IMR-90 (cell line): ENCODE data around the gene ARHGAP5. TPM values are rescaled to one million over a fixed set of nuclear protein-coding genes. Genes with fewer than 3 reads are reported as not detected.

Experiments used
- ATAC-seq: fragments of 200-7000 bp; cut with Tn5 transposase; 2 replicates; pipeline ENCODE4 v1.9.1; 2020; ENCODE audit warnings: low read depth, mild to moderate bottlenecking, moderate library complexity
- Bru-seq: library from RNA; stranded (reverse); fragments of 400-500 nt; gene quantifications from one replicate; lab custom pipeline; 2021; lab: Mats Ljungman, UMichigan
- BruChase-seq, 2 experiments: library from RNA; stranded (reverse); fragments of 400-500 nt; gene quantifications; one replicate each; lab custom pipeline; 2021; lab: Mats Ljungman, UMichigan
- BruUV-seq: library from RNA; stranded (reverse); fragments of 400-500 nt; replicated peaks from 2 replicates; lab custom pipeline; 2021; lab: Mats Ljungman, UMichigan
- CTCF ChIA-PET: fragments of 300-600 bp; formaldehyde crosslinking; extraction: SDS; loops from one replicate; lab custom pipeline; 2021; ENCODE audit warnings: antibody characterized with exemption; lab: Yijun Ruan, JAX
- POLR2A ChIA-PET: fragments of 300-600 bp; sonication (Branson Sonifier 250); formaldehyde crosslinking; loops from one replicate; lab custom pipeline; 2022; ENCODE audit warnings: antibody characterized with exemption; ENCODE audit not compliant: unreplicated experiment; lab: Charles Lee
- DNase-seq: peaks from one replicate; pipeline ENCODE4 v3.0.0; 2013
- H2AFZ ChIP-seq: replicated peaks from 2 replicates; pipeline ENCODE3; 2013; ENCODE audit warnings: low read length, mild to moderate bottlenecking; ENCODE audit not compliant: poor library complexity
- H2AK5ac ChIP-seq: 2 replicates; pipeline ENCODE4 v1.6.1; 2013; ENCODE audit warnings: low read depth, low read length, inconsistent platforms
- H2AK9ac ChIP-seq: replicated peaks from 2 replicates; pipeline ENCODE3; 2013; ENCODE audit warnings: mild to moderate bottlenecking, low read depth, low read length, moderate library complexity; ENCODE audit not compliant: poor library complexity
- H2BK120ac ChIP-seq: 2 replicates; pipeline ENCODE4 v1.6.1; 2013; ENCODE audit warnings: low read depth, low read length, inconsistent platforms
- H2BK15ac ChIP-seq: 3 replicates; pipeline ENCODE4 v1.6.1; 2013; ENCODE audit warnings: low read depth, low read length, inconsistent platforms
- H2BK20ac ChIP-seq: 2 replicates; pipeline ENCODE4 v1.6.1; 2013; ENCODE audit warnings: low read depth, mild to moderate bottlenecking, inconsistent platforms, low read length, moderate library complexity
- H2BK5ac ChIP-seq: 2 replicates; pipeline ENCODE4 v1.6.1; 2013; ENCODE audit warnings: mild to moderate bottlenecking, low read depth, low read length, inconsistent platforms; ENCODE audit not compliant: poor library complexity, severe bottlenecking
- H3K14ac ChIP-seq: replicated peaks from 2 replicates; pipeline ENCODE4 v1.6.1; 2013; ENCODE audit warnings: low read depth, low read length, inconsistent platforms
- H3K18ac ChIP-seq: 2 replicates; pipeline ENCODE4 v1.6.1; 2013; ENCODE audit warnings: low read depth, low read length, control low read depth
- H3K23ac ChIP-seq: 2 replicates; pipeline ENCODE4 v1.6.1; 2013; ENCODE audit warnings: low read depth, low read length, inconsistent platforms
- H3K27ac ChIP-seq: 2 replicates; pipeline ENCODE4 v1.5.1; 2013; ENCODE audit warnings: mild to moderate bottlenecking, control low read depth, low read length; ENCODE audit not compliant: insufficient read depth
- H3K27me3 ChIP-seq: 2 replicates; pipeline ENCODE4 v1.6.1; 2013; ENCODE audit warnings: low read length; ENCODE audit not compliant: control insufficient read depth, insufficient read depth
- H3K36me3 ChIP-seq: 2 replicates; pipeline ENCODE4 v1.6.1; 2013; ENCODE audit warnings: low read length, mixed read lengths; ENCODE audit not compliant: control insufficient read depth, insufficient read depth
- H3K4ac ChIP-seq: 2 replicates; pipeline ENCODE4 v1.6.1; 2013; ENCODE audit warnings: low read depth, low read length, inconsistent platforms
- H3K4me1 ChIP-seq: 2 replicates; pipeline ENCODE4 v1.6.1; 2013; ENCODE audit warnings: low read length, mixed read lengths; ENCODE audit not compliant: control insufficient read depth, insufficient read depth
- H3K4me2 ChIP-seq: 2 replicates; pipeline ENCODE4 v1.6.1; 2013; ENCODE audit warnings: low read depth, mild to moderate bottlenecking, control low read depth, low read length, moderate library complexity
- H3K4me3 ChIP-seq: 2 replicates; pipeline ENCODE4 v1.5.1; 2013; ENCODE audit warnings: low read depth, mild to moderate bottlenecking, control low read depth, low read length, moderate library complexity; ENCODE audit not compliant: insufficient read depth
- H3K56ac ChIP-seq: 2 replicates; pipeline ENCODE4 v1.6.1; 2013; ENCODE audit warnings: low read length, inconsistent platforms; ENCODE audit not compliant: insufficient read depth; ENCODE audit errors: extremely low read depth
- H3K79me1 ChIP-seq, 2 experiments: 2 replicates each; pipeline ENCODE4 v1.6.1; 2013; ENCODE audit warnings: low read length in 2 of 2, inconsistent platforms in 1 of 2, low read depth in 1 of 2
- H3K9ac ChIP-seq: 2 replicates; pipeline ENCODE4 v1.6.1; 2013; ENCODE audit warnings: low read depth, low read length, control low read depth
- H3K9me1 ChIP-seq: 2 replicates; pipeline ENCODE4 v1.6.1; 2013; ENCODE audit warnings: low read length, inconsistent platforms; ENCODE audit not compliant: insufficient read depth
- H3K9me3 ChIP-seq: 2 replicates; pipeline ENCODE4 v1.6.1; 2013; ENCODE audit warnings: low read length; ENCODE audit not compliant: control insufficient read depth, insufficient read depth
- H4K20me1 ChIP-seq: 2 replicates; pipeline ENCODE4 v1.6.1; 2013; ENCODE audit warnings: low read length, inconsistent platforms; ENCODE audit not compliant: insufficient read depth
- H4K5ac ChIP-seq: 2 replicates; pipeline ENCODE4 v1.6.1; 2013; ENCODE audit warnings: mild to moderate bottlenecking, low read depth, low read length, control low read depth
- H4K8ac ChIP-seq, 2 experiments: 2 replicates each; pipeline ENCODE4 v1.6.1; 2013; ENCODE audit warnings: low read depth in 2 of 2, low read length in 2 of 2, control low read depth in 1 of 2, inconsistent platforms in 1 of 2
- H4K91ac ChIP-seq: 2 replicates; pipeline ENCODE4 v1.6.1; 2013; ENCODE audit warnings: low read depth, low read length, inconsistent platforms; ENCODE audit not compliant: insufficient read depth
- FOS ChIP-seq: fragments of 150-350 bp; IDR thresholded peaks from 2 replicates; pipeline ENCODE4 v1.6.1; 2016; ENCODE audit warnings: low read depth, low read length
- WGBS, 2 experiments: methylation state at CpG; one replicate each; pipeline versions ENCODE4 v1.1.5 to v1.1.7; 2013; ENCODE audit warnings: missing lambda C conversion rate in 2 of 2; ENCODE audit not compliant: insufficient read length in 1 of 2; ENCODE audit errors: extremely low coverage in 2 of 2; 5-methylcytosine and 5-hydroxymethylcytosine counted together
- dilution Hi-C: fragments of 300-500 bp; cut with HindIII; formaldehyde crosslinking; loops from one replicate; pipeline ENCODE4 v1.14.3; 2018; ENCODE audit warnings: low sequenced_read_pairs; ENCODE audit not compliant: unreplicated experiment
- in situ Hi-C: fragments of 300-500 bp; cut with MboI; formaldehyde crosslinking; loops from 3 replicates; pipeline ENCODE4 v1.14.3; 2019; ENCODE audit warnings: low sequenced_read_pairs, inconsistent platforms, mixed read lengths
- intact Hi-C: fragments of 100-400 bp; cut with micrococcal nuclease; formaldehyde crosslinking; loops from 2 replicates; pipeline ENCODE4 v1.10.0; 2022
- long read RNA-seq: library from polyadenylated mRNA; unstranded; transcript quantifications from one replicate; pipeline ENCODE4 v2.0.0, GENCODE V29; 2021; ENCODE audit not compliant: unreplicated experiment
- polyA plus RNA-seq, 3 experiments: library from polyadenylated mRNA; depleted of rRNA; stranded (reverse); fragments of >200 nt; gene quantifications; 2 replicates each; pipeline ENCODE4 v1.2.3, GENCODE V29; 2012; ENCODE audit warnings: low replicate concordance in 1 of 3
- total RNA-seq: library from RNA; depleted of rRNA; stranded (reverse); fragments of >200 nt; gene quantifications from 2 replicates; pipeline ENCODE4 v1.2.3, GENCODE V29; 2012; rRNA removed
- TF ChIP-seq, protein P1 (sequence below): conservative IDR thresholded peaks from 2 replicates; pipeline ENCODE4 v1.5.1; 2012; ENCODE audit warnings: mild to moderate bottlenecking, low read depth, low read length, improper control_type of control experiment

Gene ARHGAP5, protein sequence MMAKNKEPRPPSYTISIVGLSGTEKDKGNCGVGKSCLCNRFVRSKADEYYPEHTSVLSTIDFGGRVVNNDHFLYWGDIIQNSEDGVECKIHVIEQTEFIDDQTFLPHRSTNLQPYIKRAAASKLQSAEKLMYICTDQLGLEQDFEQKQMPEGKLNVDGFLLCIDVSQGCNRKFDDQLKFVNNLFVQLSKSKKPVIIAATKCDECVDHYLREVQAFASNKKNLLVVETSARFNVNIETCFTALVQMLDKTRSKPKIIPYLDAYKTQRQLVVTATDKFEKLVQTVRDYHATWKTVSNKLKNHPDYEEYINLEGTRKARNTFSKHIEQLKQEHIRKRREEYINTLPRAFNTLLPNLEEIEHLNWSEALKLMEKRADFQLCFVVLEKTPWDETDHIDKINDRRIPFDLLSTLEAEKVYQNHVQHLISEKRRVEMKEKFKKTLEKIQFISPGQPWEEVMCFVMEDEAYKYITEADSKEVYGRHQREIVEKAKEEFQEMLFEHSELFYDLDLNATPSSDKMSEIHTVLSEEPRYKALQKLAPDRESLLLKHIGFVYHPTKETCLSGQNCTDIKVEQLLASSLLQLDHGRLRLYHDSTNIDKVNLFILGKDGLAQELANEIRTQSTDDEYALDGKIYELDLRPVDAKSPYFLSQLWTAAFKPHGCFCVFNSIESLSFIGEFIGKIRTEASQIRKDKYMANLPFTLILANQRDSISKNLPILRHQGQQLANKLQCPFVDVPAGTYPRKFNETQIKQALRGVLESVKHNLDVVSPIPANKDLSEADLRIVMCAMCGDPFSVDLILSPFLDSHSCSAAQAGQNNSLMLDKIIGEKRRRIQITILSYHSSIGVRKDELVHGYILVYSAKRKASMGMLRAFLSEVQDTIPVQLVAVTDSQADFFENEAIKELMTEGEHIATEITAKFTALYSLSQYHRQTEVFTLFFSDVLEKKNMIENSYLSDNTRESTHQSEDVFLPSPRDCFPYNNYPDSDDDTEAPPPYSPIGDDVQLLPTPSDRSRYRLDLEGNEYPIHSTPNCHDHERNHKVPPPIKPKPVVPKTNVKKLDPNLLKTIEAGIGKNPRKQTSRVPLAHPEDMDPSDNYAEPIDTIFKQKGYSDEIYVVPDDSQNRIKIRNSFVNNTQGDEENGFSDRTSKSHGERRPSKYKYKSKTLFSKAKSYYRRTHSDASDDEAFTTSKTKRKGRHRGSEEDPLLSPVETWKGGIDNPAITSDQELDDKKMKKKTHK (N-terminal part only)
- total RNA-seq (45.3 and 71.1 TPM in 2 replicates), polyA plus RNA-seq (2012; rRNA removed) (7.4 and 7.5 TPM in 2 replicates), Bru-seq, nascent RNA (percentile 92 among the genes with signal in this experiment), BruChase-seq, experiment 1, labeled RNA remaining after a 6-hour chase (percentile 89 among the genes with signal in this experiment), BruChase-seq, experiment 2, labeled RNA remaining after a 2-hour chase (percentile 94 among the genes with signal in this experiment)
- 0.80 and 0.92 TPM in 2 replicates for polyA plus RNA-seq (2012; cell fraction: cytosol; rRNA removed)
- 0.61 and 9.7 TPM in 2 replicates for polyA plus RNA-seq (2012; cell fraction: nucleus; rRNA removed; ENCODE audit: low replicate concordance)
- long read RNA-seq, full-length matches to known transcripts: 4 of 38 reads
- long read RNA-seq, partial matches to known transcripts: 26 of 38 reads
- long read RNA-seq, other reads (novel, unspliced or antisense): 8 of 38 reads

DNA sequence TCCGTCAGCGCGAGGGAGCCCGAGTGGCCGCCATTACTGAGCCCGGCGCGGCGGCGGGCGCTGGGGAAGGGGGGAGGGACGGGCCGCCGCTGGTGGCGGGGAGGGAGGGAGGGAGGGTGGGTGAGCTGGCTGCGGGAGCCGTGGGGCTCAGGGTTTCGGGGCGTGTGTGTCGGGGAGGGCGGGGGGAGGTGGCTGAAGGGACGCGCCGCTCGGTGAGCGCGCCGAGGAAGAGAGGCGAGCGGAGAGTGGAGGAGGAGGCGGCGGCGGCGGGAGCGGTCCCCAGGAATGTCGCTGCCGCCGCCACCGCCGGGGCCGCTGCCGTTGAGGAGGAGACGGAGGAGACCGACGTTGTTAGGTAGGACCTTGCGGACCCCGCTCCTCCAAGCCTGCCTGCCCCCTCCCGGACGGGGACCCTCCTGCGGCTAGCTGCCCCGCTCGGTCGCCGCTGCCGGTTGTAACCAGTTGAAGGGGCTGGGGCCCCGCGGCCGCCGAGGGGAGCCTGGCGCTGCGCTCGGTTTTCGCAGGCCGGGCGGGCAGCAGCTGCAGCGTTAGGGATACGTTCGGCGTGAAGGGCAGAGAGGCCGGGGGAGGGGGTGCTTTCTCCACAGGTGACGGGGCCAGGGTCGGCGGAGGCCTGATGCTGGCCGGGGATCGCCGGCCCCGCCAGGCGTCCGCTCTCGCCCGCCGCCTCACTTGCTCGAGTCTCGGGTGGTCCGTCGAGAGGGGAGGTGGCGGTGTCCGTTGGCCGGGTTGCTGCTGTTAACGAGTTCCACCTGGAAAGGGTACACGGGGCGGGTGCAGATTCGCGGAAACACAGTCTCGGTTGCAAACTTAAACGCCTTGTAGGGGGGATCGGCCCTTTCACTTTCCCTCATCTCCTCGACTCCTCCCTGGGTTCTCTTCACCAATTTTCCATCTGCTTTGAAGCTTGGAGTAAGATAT, at the start of gene ARHGAP5:
Gene ARHGAP5, plus strand, starts transcription at position 224 of the 942 bp plus-strand sequence. CDS start 13,366 bp downstream, outside the sequence.
- Histone ChIP-seq H2BK20ac (peak within 1 kb of the TSS; percentile 28), H3K9ac (peak within 1 kb of the TSS; percentile 87), H3K18ac (peak within 1 kb of the TSS; percentile 86), H3K27ac (peak within 1 kb of the TSS; percentile 89), H3K27me3 (no peaks in the 10 kb centered on the region), H3K14ac (peak within 1 kb of the TSS; percentile 96), H3K79me1 (peaks cover 6 to 14% of the 10 kb centered on the region in 2 experiments; a peak in 3 of 4 replicates), H3K9me1 (no peaks in the 10 kb centered on the region), H2AK5ac (peak within 1 kb of the TSS; percentile 75), H3K4ac (peak within 1 kb of the TSS; percentile 81), H2AFZ (peak within 1 kb of the TSS; percentile 92), H4K20me1 (peaks cover 38% of the 10 kb centered on the region), H3K23ac (peak within 1 kb of the TSS; percentile 99), H4K5ac (peak within 1 kb of the TSS; percentile 63; the same call in 1 of the 2 replicates), H2AK9ac (peak within 1 kb of the TSS; percentile 94), H3K56ac (peak within 1 kb of the TSS; percentile 91), H3K4me2 (peak within 1 kb of the TSS; percentile 83), H2BK120ac (peak within 1 kb of the TSS; percentile 60), H2BK5ac (peak within 1 kb of the TSS; percentile 91), H3K9me3 (no peaks in the 10 kb centered on the region), H3K4me3 (peak within 1 kb of the TSS; percentile 78), H2BK15ac (peak within 1 kb of the TSS; percentile 53; the same call in 2 of the 3 replicates), H3K4me1 (no peaks in the 10 kb centered on the region), H3K36me3 (no peaks in the 10 kb centered on the region), H4K8ac (peak within 1 kb of the TSS; percentile 59 to 88; a peak in 3 of 4 replicates), H4K91ac (peak within 1 kb of the TSS; percentile 84)
- TF ChIP-seq FOS: no peak
- TF ChIP-seq, protein P1, sequence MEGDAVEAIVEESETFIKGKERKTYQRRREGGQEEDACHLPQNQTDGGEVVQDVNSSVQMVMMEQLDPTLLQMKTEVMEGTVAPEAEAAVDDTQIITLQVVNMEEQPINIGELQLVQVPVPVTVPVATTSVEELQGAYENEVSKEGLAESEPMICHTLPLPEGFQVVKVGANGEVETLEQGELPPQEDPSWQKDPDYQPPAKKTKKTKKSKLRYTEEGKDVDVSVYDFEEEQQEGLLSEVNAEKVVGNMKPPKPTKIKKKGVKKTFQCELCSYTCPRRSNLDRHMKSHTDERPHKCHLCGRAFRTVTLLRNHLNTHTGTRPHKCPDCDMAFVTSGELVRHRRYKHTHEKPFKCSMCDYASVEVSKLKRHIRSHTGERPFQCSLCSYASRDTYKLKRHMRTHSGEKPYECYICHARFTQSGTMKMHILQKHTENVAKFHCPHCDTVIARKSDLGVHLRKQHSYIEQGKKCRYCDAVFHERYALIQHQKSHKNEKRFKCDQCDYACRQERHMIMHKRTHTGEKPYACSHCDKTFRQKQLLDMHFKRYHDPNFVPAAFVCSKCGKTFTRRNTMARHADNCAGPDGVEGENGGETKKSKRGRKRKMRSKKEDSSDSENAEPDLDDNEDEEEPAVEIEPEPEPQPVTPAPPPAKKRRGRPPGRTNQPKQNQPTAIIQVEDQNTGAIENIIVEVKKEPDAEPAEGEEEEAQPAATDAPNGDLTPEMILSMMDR: 0 out of 2 replicates have a peak, but pooled peaks have one; percentile 16
- in situ Hi-C loops: no loop called here
- POLR2A ChIA-PET: interaction anchor here (0.5 to 1.0 kb wide), 3 partner anchors 395 to 569 kb away, joined by 3 read pairs; no protein-coding TSS in a partner anchor
- BruUV-seq: no TSS peak
- intact Hi-C loops: loop anchor here (2.0 to 5.0 kb wide), 5 partner anchors 21 to 483 kb away; partner anchors contain the start of genes RNU6-7 and RNU6-8
- DNase-seq (peak; percentile 14), ATAC-seq (peak; percentile 30)
- dilution Hi-C loops: no loop called here
- CTCF ChIA-PET: interaction anchor here (0.5 to 1.2 kb wide), 3 partner anchors 177 to 436 kb away, joined by 3 to 4 read pairs (median 3); no protein-coding TSS in a partner anchor
- 0% methylated on average over 16 of the region's 98 CpGs; no CpG with 5 or more reads in 1 of the 2 experiments for WGBS, 2 experiments
